Mesothelial cell of epicardium (in vitro differentiated cells): ENCODE data around the gene KIR2DL1. TPM values are rescaled to one million over a fixed set of nuclear protein-coding genes. Genes with fewer than 3 reads are reported as not detected.
"Not testable (repeated sequence)": the region's sequence is repeated elsewhere in the genome, so short reads cannot be mapped to it uniquely, and the experiment has no call there.

Experiments used
- DNase-seq, 2 experiments: peaks; one replicate each; pipeline ENCODE4 v3.0.0; 2021; ENCODE audit warnings: low spot score in 2 of 2; ENCODE audit not compliant: unreplicated experiment in 2 of 2
- H3K27ac Mint-ChIP-seq: 2 replicates; pipeline ENCODE4 v1.8.0; 2021; ENCODE audit warnings: mixed read lengths
- H3K27me3 Mint-ChIP-seq: 2 replicates; pipeline ENCODE4 v1.8.0; 2021; ENCODE audit warnings: low read depth, mixed read lengths
- H3K36me3 Mint-ChIP-seq: 2 replicates; pipeline ENCODE4 v1.8.0; 2021; ENCODE audit warnings: mixed read lengths
- H3K4me1 Mint-ChIP-seq: 2 replicates; pipeline ENCODE4 v1.8.0; 2021; ENCODE audit warnings: mixed read lengths
- H3K4me3 Mint-ChIP-seq: 2 replicates; pipeline ENCODE4 v1.8.0; 2021; ENCODE audit warnings: mild to moderate bottlenecking, moderate library complexity, mixed read lengths
- H3K9me3 Mint-ChIP-seq: 2 replicates; pipeline ENCODE4 v1.8.0; 2021; ENCODE audit warnings: mixed read lengths
- CTCF ChIP-seq: fragments of 200-600 bp; sonication (generic); IDR thresholded peaks from one replicate; pipeline ENCODE4 v1.5.0; 2021; ENCODE audit warnings: antibody characterized with exemption; ENCODE audit not compliant: unreplicated experiment
- total RNA-seq: library from RNA; stranded (reverse); gene quantifications from 3 replicates; pipeline ENCODE4 v1.2.1, GENCODE V29; 2021

The KIR2DL1 gene
- total RNA-seq, 1 donor from 2014 or later: not detected

GRCh38 chr19:54804101-54804500, 34.5 kb downstream of the KIR2DL1 start:
- Mint-ChIP-seq H3K4me1 (no peaks in the 10 kb centered on the region), H3K9me3 (peaks cover 69% of the 10 kb centered on the region), H3K4me3 (no peak overlapping the region), H3K36me3 (no peaks in the 10 kb centered on the region), H3K27me3 (no peaks in the 10 kb centered on the region), H3K27ac (no peak overlapping the region)
- no peak for DNase-seq
- no peak for TF ChIP-seq CTCF

GRCh38 chr19:54804571-54804970, 35.0 kb downstream of the KIR2DL1 start:
- no peak overlapping the region for H3K27ac Mint-ChIP-seq
- no peaks in the 10 kb centered on the region for H3K36me3 Mint-ChIP-seq
- TF ChIP-seq CTCF: no peak
- no peak for DNase-seq
- H3K9me3 Mint-ChIP-seq: peaks cover 69% of the 10 kb centered on the region
- H3K4me1 Mint-ChIP-seq: no peaks in the 10 kb centered on the region
- H3K4me3 Mint-ChIP-seq: no peak overlapping the region
- H3K27me3 Mint-ChIP-seq: no peaks in the 10 kb centered on the region

GRCh38 chr19:54805665-54806515, 36.3 kb downstream of the KIR2DL1 start:
- no peaks in the 10 kb centered on the region for H3K27me3 Mint-ChIP-seq
- H3K9me3 Mint-ChIP-seq: peaks cover 80% of the 10 kb centered on the region
- no peak overlapping the region for H3K27ac Mint-ChIP-seq
- DNase-seq: no peak
- no peaks in the 10 kb centered on the region for H3K36me3 Mint-ChIP-seq
- H3K4me1 Mint-ChIP-seq: no peaks in the 10 kb centered on the region
- no peak overlapping the region for H3K4me3 Mint-ChIP-seq
- TF ChIP-seq CTCF: no peak

- H3K4me1 Mint-ChIP-seq: no peaks in the 10 kb centered on the region
- no peak for TF ChIP-seq CTCF
- no peaks in the 10 kb centered on the region for H3K27me3 Mint-ChIP-seq
- H3K4me3 Mint-ChIP-seq: no peak overlapping the region
- H3K36me3 Mint-ChIP-seq: no peaks in the 10 kb centered on the region
- DNase-seq: no peak
- no peak overlapping the region for H3K27ac Mint-ChIP-seq
- H3K9me3 Mint-ChIP-seq: peaks cover 80% of the 10 kb centered on the region
Observed at GRCh38 chr19:54806516-54806838, 36.9 kb downstream of the KIR2DL1 start.

GRCh38 chr19:54814571-54814970, 45.0 kb downstream of the KIR2DL1 start:
- peaks cover 79% of the 10 kb centered on the region for H3K9me3 Mint-ChIP-seq
- not testable (repeated sequence) for H3K27ac Mint-ChIP-seq, H3K36me3 Mint-ChIP-seq, H3K27me3 Mint-ChIP-seq, H3K4me1 Mint-ChIP-seq, DNase-seq, H3K4me3 Mint-ChIP-seq

GRCh38 chr19:54816251-54816650, 46.7 kb downstream of the KIR2DL1 start, which contains the start of gene KIR3DL1:
Gene KIR3DL1, plus strand, starts transcription at chr19:54816468.
- not testable (repeated sequence) for H3K4me3 Mint-ChIP-seq, H3K27ac Mint-ChIP-seq
- H3K9me3 Mint-ChIP-seq: peaks cover 78% of the 10 kb centered on the region

More at GRCh38 chr19:54816251-54816650, 46.7 kb downstream of the KIR2DL1 start, which contains the start of gene KIR3DL1:
- H3K36me3 Mint-ChIP-seq, H3K4me1 Mint-ChIP-seq, DNase-seq, H3K27me3 Mint-ChIP-seq: not testable (repeated sequence)
